Stimulated activated CD4-positive, alpha-beta T cell treated with anti-CD3 and anti-CD28 coated beads, Interleukin-15, amount 100 ng/mL, for 1 hour (primary cell): Measurements from ENCODE around the gene CCNL1.

Experiments used
- DNase-seq, 2 donors: peaks; one replicate each; pipeline ENCODE4 v3.0.0-alpha.2; 2020; ENCODE audit warnings: low read depth in 1 of 2, low spot score in 1 of 2

The CCNL1 gene

GRCh38 chr3:157147099-157147803, 12.7 kb downstream of the CCNL1 start:
- no peak for DNase-seq

GRCh38 chr3:157145606-157146322, 14.2 kb downstream of the CCNL1 start:
- DNase-seq, result no peak

GRCh38 chr3:157142315-157142714, 17.6 kb downstream of the CCNL1 start:
- no peak for DNase-seq

- DNase-seq, result no peak
Observed at GRCh38 chr3:157139938-157140534, 19.9 kb downstream of the CCNL1 start.

GRCh38 chr3:157136647-157137387, 23.1 kb downstream of the CCNL1 start:
- no peak for DNase-seq

GRCh38 chr3:157135671-157136396, 24.1 kb downstream of the CCNL1 start:
- DNase-seq, result no peak

- no peak for DNase-seq
Observed at GRCh38 chr3:157134620-157135191, 25.2 kb downstream of the CCNL1 start.

- DNase-seq, result no peak
Observed at GRCh38 chr3:157133434-157134320, 26.3 kb downstream of the CCNL1 start.

GRCh38 chr3:157132936-157133335, 27.0 kb downstream of the CCNL1 start:
- DNase-seq, result no peak

- DNase-seq, result no peak
Observed at GRCh38 chr3:157132341-157132740, 27.6 kb downstream of the CCNL1 start.

GRCh38 chr3:157131861-157132260, 28.1 kb downstream of the CCNL1 start:
- no peak for DNase-seq

GRCh38 chr3:157130467-157131251, 29.3 kb downstream of the CCNL1 start:
- DNase-seq, result peak; percentile 35 to 48

GRCh38 chr3:157129803-157130466, 30.0 kb downstream of the CCNL1 start:
- DNase-seq, result no peak

- peak in 1 of 2 donors; percentile 13 for DNase-seq
Observed at GRCh38 chr3:157128771-157129681, 30.9 kb downstream of the CCNL1 start.

- peak; percentile 16 to 42 for DNase-seq
Observed at GRCh38 chr3:157127831-157128767, 31.8 kb downstream of the CCNL1 start.

- DNase-seq, result no peak
Observed at GRCh38 chr3:157127268-157127667, 32.7 kb downstream of the CCNL1 start.
